ENCODE data around the gene SAMD13.

Gene SAMD13

GRCh38 chr1:84265867-84266266 is 35.6 kb upstream of the SAMD13 start:
- no peaks in the 10 kb centered on the region for H3K36me3 ChIP-seq (ENCODE audit: insufficient read depth, low read length)
- H3K27me3 ChIP-seq (ENCODE audit: insufficient read depth, low read length), result no peaks in the 10 kb centered on the region
- no peak overlapping the region for H3K27ac ChIP-seq (ENCODE audit: low read depth, low read length)
- H3K79me2 ChIP-seq (ENCODE audit: control insufficient read depth, insufficient read depth, low read length, unreplicated experiment), result no peaks in the 10 kb centered on the region
- no peak overlapping the region for H2AFZ ChIP-seq (ENCODE audit: low read length, unreplicated experiment)
- no peak overlapping the region for H3K4me3 ChIP-seq (ENCODE audit: low read depth, low read length)
- no peaks in the 10 kb centered on the region for H3K4me1 ChIP-seq (ENCODE audit: control insufficient read depth, insufficient read depth, low read length, unreplicated experiment)

GRCh38 chr1:84266748-84267147 is 34.8 kb upstream of the SAMD13 start:
- Histone ChIP-seq H2AFZ (ENCODE audit: low read length, unreplicated experiment) (no peak overlapping the region), H3K27me3 (ENCODE audit: insufficient read depth, low read length) (no peaks in the 10 kb centered on the region), H3K4me3 (ENCODE audit: low read depth, low read length) (no peak overlapping the region), H3K79me2 (ENCODE audit: control insufficient read depth, insufficient read depth, low read length, unreplicated experiment) (no peaks in the 10 kb centered on the region), H3K27ac (ENCODE audit: low read depth, low read length) (no peak overlapping the region), H3K36me3 (ENCODE audit: insufficient read depth, low read length) (no peaks in the 10 kb centered on the region), H3K4me1 (ENCODE audit: control insufficient read depth, insufficient read depth, low read length, unreplicated experiment) (no peaks in the 10 kb centered on the region)

GRCh38 chr1:84267476-84267875 is 34.0 kb upstream of the SAMD13 start:
- H3K4me1 ChIP-seq (ENCODE audit: control insufficient read depth, insufficient read depth, low read length, unreplicated experiment), result no peaks in the 10 kb centered on the region
- no peak overlapping the region for H2AFZ ChIP-seq (ENCODE audit: low read length, unreplicated experiment)
- H3K4me3 ChIP-seq (ENCODE audit: low read depth, low read length), result no peak overlapping the region
- no peaks in the 10 kb centered on the region for H3K36me3 ChIP-seq (ENCODE audit: insufficient read depth, low read length)
- H3K27ac ChIP-seq (ENCODE audit: low read depth, low read length), result no peak overlapping the region
- no peaks in the 10 kb centered on the region for H3K79me2 ChIP-seq (ENCODE audit: control insufficient read depth, insufficient read depth, low read length, unreplicated experiment)
- no peaks in the 10 kb centered on the region for H3K27me3 ChIP-seq (ENCODE audit: insufficient read depth, low read length)

- no peaks in the 10 kb centered on the region for H3K27me3 ChIP-seq (ENCODE audit: insufficient read depth, low read length)
- H3K27ac ChIP-seq (ENCODE audit: low read depth, low read length), result no peak overlapping the region
- no peak overlapping the region for H2AFZ ChIP-seq (ENCODE audit: low read length, unreplicated experiment)
- H3K79me2 ChIP-seq (ENCODE audit: control insufficient read depth, insufficient read depth, low read length, unreplicated experiment), result no peaks in the 10 kb centered on the region
- H3K36me3 ChIP-seq (ENCODE audit: insufficient read depth, low read length), result no peaks in the 10 kb centered on the region
- H3K4me3 ChIP-seq (ENCODE audit: low read depth, low read length), result no peak overlapping the region
- no peaks in the 10 kb centered on the region for H3K4me1 ChIP-seq (ENCODE audit: control insufficient read depth, insufficient read depth, low read length, unreplicated experiment)
Measured at GRCh38 chr1:84268346-84268745, 33.2 kb upstream of the SAMD13 start.

- Histone ChIP-seq H3K4me3 (ENCODE audit: low read depth, low read length) (no peak overlapping the region), H3K27ac (ENCODE audit: low read depth, low read length) (no peak overlapping the region)
Measured at GRCh38 chr1:84269306-84269705, 32.2 kb upstream of the SAMD13 start.

GRCh38 chr1:84271441-84272151 is 29.9 kb upstream of the SAMD13 start:
- Histone ChIP-seq H3K27me3 (ENCODE audit: insufficient read depth, low read length) (no peaks in the 10 kb centered on the region), H3K4me1 (ENCODE audit: control insufficient read depth, insufficient read depth, low read length, unreplicated experiment) (no peaks in the 10 kb centered on the region), H3K27ac (ENCODE audit: low read depth, low read length) (no peak overlapping the region), H3K4me3 (ENCODE audit: low read depth, low read length) (no peak overlapping the region), H3K36me3 (ENCODE audit: insufficient read depth, low read length) (no peaks in the 10 kb centered on the region), H2AFZ (ENCODE audit: low read length, unreplicated experiment) (no peak overlapping the region), H3K79me2 (ENCODE audit: control insufficient read depth, insufficient read depth, low read length, unreplicated experiment) (no peaks in the 10 kb centered on the region)

More at GRCh38 chr1:84269306-84269705, 32.2 kb upstream of the SAMD13 start:
- H3K27me3 ChIP-seq (ENCODE audit: insufficient read depth, low read length), result no peaks in the 10 kb centered on the region
- no peaks in the 10 kb centered on the region for H3K36me3 ChIP-seq (ENCODE audit: insufficient read depth, low read length)
- no peaks in the 10 kb centered on the region for H3K4me1 ChIP-seq (ENCODE audit: control insufficient read depth, insufficient read depth, low read length, unreplicated experiment)
- no peak overlapping the region for H2AFZ ChIP-seq (ENCODE audit: low read length, unreplicated experiment)
- H3K79me2 ChIP-seq (ENCODE audit: control insufficient read depth, insufficient read depth, low read length, unreplicated experiment), result no peaks in the 10 kb centered on the region

- H3K4me3 ChIP-seq (ENCODE audit: low read depth, low read length), result no peak overlapping the region
- H3K79me2 ChIP-seq (ENCODE audit: control insufficient read depth, insufficient read depth, low read length, unreplicated experiment), result no peaks in the 10 kb centered on the region
- H3K27me3 ChIP-seq (ENCODE audit: insufficient read depth, low read length), result no peaks in the 10 kb centered on the region
- H3K36me3 ChIP-seq (ENCODE audit: insufficient read depth, low read length), result no peaks in the 10 kb centered on the region
- H2AFZ ChIP-seq (ENCODE audit: low read length, unreplicated experiment), result no peak overlapping the region
- no peak overlapping the region for H3K27ac ChIP-seq (ENCODE audit: low read depth, low read length)
- H3K4me1 ChIP-seq (ENCODE audit: control insufficient read depth, insufficient read depth, low read length, unreplicated experiment), result no peaks in the 10 kb centered on the region
Measured at GRCh38 chr1:84272401-84272800, 29.1 kb upstream of the SAMD13 start.

- no peak overlapping the region for H3K4me3 ChIP-seq (ENCODE audit: low read depth, low read length)
- H2AFZ ChIP-seq (ENCODE audit: low read length, unreplicated experiment), result no peak overlapping the region
- no peaks in the 10 kb centered on the region for H3K27me3 ChIP-seq (ENCODE audit: insufficient read depth, low read length)
- H3K36me3 ChIP-seq (ENCODE audit: insufficient read depth, low read length), result no peaks in the 10 kb centered on the region
- no peaks in the 10 kb centered on the region for H3K79me2 ChIP-seq (ENCODE audit: control insufficient read depth, insufficient read depth, low read length, unreplicated experiment)
- no peaks in the 10 kb centered on the region for H3K4me1 ChIP-seq (ENCODE audit: control insufficient read depth, insufficient read depth, low read length, unreplicated experiment)
- no peak overlapping the region for H3K27ac ChIP-seq (ENCODE audit: low read depth, low read length)
Measured at GRCh38 chr1:84277343-84278059, 24.0 kb upstream of the SAMD13 start.

GRCh38 chr1:84278905-84279304 is 22.6 kb upstream of the SAMD13 start:
- Histone ChIP-seq H3K27ac (ENCODE audit: low read depth, low read length) (no peak overlapping the region), H3K4me3 (ENCODE audit: low read depth, low read length) (no peak overlapping the region), H2AFZ (ENCODE audit: low read length, unreplicated experiment) (no peak overlapping the region), H3K36me3 (ENCODE audit: insufficient read depth, low read length) (no peaks in the 10 kb centered on the region), H3K27me3 (ENCODE audit: insufficient read depth, low read length) (no peaks in the 10 kb centered on the region), H3K79me2 (ENCODE audit: control insufficient read depth, insufficient read depth, low read length, unreplicated experiment) (no peaks in the 10 kb centered on the region), H3K4me1 (ENCODE audit: control insufficient read depth, insufficient read depth, low read length, unreplicated experiment) (no peaks in the 10 kb centered on the region)

GRCh38 chr1:84280912-84281311 is 20.6 kb upstream of the SAMD13 start:
- Histone ChIP-seq H3K27me3 (ENCODE audit: insufficient read depth, low read length) (no peaks in the 10 kb centered on the region), H2AFZ (ENCODE audit: low read length, unreplicated experiment) (no peak overlapping the region)

GRCh38 chr1:84282780-84283333 is 18.7 kb upstream of the SAMD13 start:
- no peak overlapping the region for H2AFZ ChIP-seq (ENCODE audit: low read length, unreplicated experiment)

More at GRCh38 chr1:84280912-84281311, 20.6 kb upstream of the SAMD13 start:
- H3K4me1 ChIP-seq (ENCODE audit: control insufficient read depth, insufficient read depth, low read length, unreplicated experiment), result no peaks in the 10 kb centered on the region
- no peaks in the 10 kb centered on the region for H3K79me2 ChIP-seq (ENCODE audit: control insufficient read depth, insufficient read depth, low read length, unreplicated experiment)
- no peak overlapping the region for H3K4me3 ChIP-seq (ENCODE audit: low read depth, low read length)
- no peak overlapping the region for H3K27ac ChIP-seq (ENCODE audit: low read depth, low read length)
- H3K36me3 ChIP-seq (ENCODE audit: insufficient read depth, low read length), result no peaks in the 10 kb centered on the region

More at GRCh38 chr1:84282780-84283333, 18.7 kb upstream of the SAMD13 start:
- Histone ChIP-seq H3K79me2 (ENCODE audit: control insufficient read depth, insufficient read depth, low read length, unreplicated experiment) (no peaks in the 10 kb centered on the region), H3K36me3 (ENCODE audit: insufficient read depth, low read length) (no peaks in the 10 kb centered on the region), H3K27ac (ENCODE audit: low read depth, low read length) (no peak overlapping the region), H3K27me3 (ENCODE audit: insufficient read depth, low read length) (no peaks in the 10 kb centered on the region), H3K4me1 (ENCODE audit: control insufficient read depth, insufficient read depth, low read length, unreplicated experiment) (no peaks in the 10 kb centered on the region), H3K4me3 (ENCODE audit: low read depth, low read length) (no peak overlapping the region)

Data from ACC112 (cell line).